ENCODE measurements around the gene SMPD1.

The SMPD1 gene

GRCh38 chr11:6389905-6390717, at the start of gene SMPD1:
Gene SMPD1 (plus strand): TSS chr11:6390474. CDS start chr11:6390599, 125 bp downstream.
- peak; percentile 90 for DNase-seq

- DNase-seq = no peak
Observed at GRCh38 chr11:6345366-6345765, 44.9 kb upstream of the SMPD1 start.

- DNase-seq = peak; percentile 6
Observed at GRCh38 chr11:6350043-6350442, 40.2 kb upstream of the SMPD1 start.

- no peak for DNase-seq
Observed at GRCh38 chr11:6350486-6350885, 39.8 kb upstream of the SMPD1 start.

- DNase-seq = no peak
Observed at GRCh38 chr11:6351782-6352382, 38.4 kb upstream of the SMPD1 start.

- peak; percentile 87 for DNase-seq
Observed at GRCh38 chr11:6353367-6353987, 36.8 kb upstream of the SMPD1 start.

GRCh38 chr11:6354651-6355485, 35.4 kb upstream of the SMPD1 start:
- no peak for DNase-seq

- no peak for DNase-seq
Observed at GRCh38 chr11:6356503-6357055, 33.7 kb upstream of the SMPD1 start.

GRCh38 chr11:6357222-6357621, 33.1 kb upstream of the SMPD1 start:
- DNase-seq = no peak

GRCh38 chr11:6360183-6360582, 30.1 kb upstream of the SMPD1 start:
- DNase-seq = no peak

- DNase-seq = no peak
Observed at GRCh38 chr11:6362185-6362872, 27.9 kb upstream of the SMPD1 start.

GRCh38 chr11:6362873-6363678, 27.2 kb upstream of the SMPD1 start:
- DNase-seq = peak; percentile 43

GRCh38 chr11:6365659-6366058, 24.6 kb upstream of the SMPD1 start:
- DNase-seq = no peak

- DNase-seq = no peak
Observed at GRCh38 chr11:6371825-6372224, 18.4 kb upstream of the SMPD1 start.

GRCh38 chr11:6377902-6378639, 12.2 kb upstream of the SMPD1 start:
- DNase-seq = no peak

- DNase-seq = no peak
Observed at GRCh38 chr11:6378640-6378989, 11.7 kb upstream of the SMPD1 start.

GRCh38 chr11:6385046-6385777, 5.1 kb upstream of the SMPD1 start:
- DNase-seq = no peak

- no peak for DNase-seq
Observed at GRCh38 chr11:6387811-6388599, 2.3 kb upstream of the SMPD1 start.

GRCh38 chr11:6388748-6389147, 1.5 kb upstream of the SMPD1 start:
- DNase-seq = no peak
